ENCODE measurements around the gene CHTF8.
A peak's percentile ranks its signal among the peaks of the same experiment; 100 is the strongest.

The CHTF8 gene

DNA sequence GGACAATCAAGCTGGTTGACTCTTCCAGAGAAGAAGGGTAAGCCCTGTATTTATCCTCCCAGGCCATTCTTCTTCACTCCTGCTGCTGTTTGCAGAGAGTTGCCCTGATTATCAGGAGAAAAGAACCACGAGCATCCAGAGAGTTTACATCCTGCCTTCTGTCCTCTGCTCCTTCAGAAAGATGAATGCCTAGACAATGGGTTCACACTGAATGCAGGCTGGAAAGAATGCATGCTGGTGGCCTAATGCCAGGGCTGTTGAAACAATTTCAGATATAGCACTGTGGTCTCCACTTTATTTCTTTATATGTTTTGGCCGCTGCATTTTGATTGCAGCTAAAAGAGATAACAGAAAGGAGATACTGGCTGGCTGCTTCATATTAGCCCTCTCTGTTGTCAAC, 48.1 kb downstream of the CHTF8 start:
- DNase-seq (ENCODE audit: low spot score): no peak

DNA sequence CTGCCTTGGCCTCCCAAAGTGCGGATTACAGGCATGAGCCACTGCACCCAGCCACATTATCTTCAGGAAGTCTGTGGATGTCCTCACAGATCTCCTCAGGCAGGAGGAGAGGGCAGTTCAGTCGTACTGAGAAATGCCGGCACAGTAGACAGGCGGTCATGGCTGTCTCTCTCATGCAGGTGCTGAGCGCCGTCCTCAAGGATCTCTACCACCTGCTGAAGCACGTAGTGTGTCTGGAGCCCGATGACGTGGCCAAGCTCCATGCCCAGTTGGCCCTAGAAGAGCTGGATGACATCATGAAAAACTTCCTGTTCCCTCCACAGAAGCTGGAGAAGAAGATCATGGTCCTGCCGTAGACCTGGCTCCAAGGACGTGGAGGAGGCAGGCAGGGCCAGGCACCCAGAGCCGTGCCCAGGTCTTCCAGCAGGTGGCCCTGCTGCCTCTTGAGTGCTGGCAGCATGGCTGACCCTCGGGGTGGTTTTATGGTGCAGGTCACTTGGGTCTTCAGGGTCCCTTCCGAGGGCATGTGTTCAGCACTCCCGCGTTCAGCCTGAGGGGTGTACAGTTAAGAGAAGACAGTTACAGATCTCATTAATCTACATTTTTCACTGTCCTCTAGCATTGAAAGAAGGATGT, 49.0 kb downstream of the CHTF8 start:
- DNase-seq (ENCODE audit: low spot score): no peak

DNA sequence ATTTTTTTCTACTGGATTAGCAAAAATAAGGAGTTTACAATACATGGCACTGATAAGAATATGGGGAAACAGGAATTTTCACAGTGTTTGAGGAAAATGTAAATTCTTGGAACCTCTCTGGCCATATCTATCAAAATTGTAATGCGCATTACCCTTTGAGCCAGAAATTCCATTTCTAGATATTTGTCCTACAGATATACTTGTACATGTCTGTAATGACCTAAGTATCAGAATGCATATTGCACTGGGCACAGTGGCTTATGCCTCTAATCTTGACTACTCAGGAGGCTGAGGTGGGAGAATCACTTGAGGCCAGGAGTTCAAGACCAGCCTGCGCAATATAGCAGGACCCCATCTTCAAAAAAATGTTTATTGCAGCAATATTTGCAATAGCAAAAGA, 52.7 kb downstream of the CHTF8 start:
- no peak for DNase-seq (ENCODE audit: low spot score)

DNA sequence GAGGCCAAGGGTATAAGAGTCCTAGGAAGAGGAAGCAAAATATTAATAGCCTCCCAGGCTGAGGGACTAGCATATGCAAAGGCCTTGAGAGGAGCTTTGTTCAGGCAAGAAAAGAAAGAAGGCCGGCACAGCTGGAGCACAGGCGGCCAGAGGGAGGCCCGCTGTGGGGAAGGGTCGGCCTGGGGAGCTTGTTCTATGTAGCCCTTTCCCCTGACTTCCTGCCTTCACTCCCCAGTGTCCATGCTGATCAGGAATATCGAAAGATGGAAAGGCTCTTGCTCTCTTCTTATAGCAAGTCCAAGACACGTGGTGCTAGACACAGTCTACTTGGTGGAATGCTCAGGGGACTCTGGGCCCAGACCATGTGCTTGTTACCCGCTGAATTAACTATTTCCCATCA, 54.3 kb downstream of the CHTF8 start:
- peak; percentile 61 for DNase-seq (ENCODE audit: low spot score)

DNA sequence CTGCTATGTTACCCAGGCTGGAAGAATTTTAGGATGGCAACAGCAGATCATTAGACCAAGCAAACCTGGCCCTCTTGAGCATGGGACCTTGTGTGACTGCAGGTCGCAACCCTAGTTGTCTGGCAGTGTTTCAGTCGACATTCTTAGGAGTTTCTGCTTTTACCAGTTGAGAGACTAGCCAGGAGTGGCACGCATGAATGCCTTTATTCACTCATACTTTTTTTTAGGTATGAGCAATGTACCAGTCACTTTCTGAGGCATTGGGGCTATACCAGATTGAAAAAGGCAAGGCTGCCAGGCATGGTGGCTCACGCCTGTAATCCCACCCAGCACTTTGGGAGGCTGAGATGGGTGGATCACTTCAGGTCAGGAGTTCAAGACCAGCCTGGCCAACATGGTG, 55.1 kb downstream of the CHTF8 start:
- DNase-seq (ENCODE audit: low spot score): no peak

DNA sequence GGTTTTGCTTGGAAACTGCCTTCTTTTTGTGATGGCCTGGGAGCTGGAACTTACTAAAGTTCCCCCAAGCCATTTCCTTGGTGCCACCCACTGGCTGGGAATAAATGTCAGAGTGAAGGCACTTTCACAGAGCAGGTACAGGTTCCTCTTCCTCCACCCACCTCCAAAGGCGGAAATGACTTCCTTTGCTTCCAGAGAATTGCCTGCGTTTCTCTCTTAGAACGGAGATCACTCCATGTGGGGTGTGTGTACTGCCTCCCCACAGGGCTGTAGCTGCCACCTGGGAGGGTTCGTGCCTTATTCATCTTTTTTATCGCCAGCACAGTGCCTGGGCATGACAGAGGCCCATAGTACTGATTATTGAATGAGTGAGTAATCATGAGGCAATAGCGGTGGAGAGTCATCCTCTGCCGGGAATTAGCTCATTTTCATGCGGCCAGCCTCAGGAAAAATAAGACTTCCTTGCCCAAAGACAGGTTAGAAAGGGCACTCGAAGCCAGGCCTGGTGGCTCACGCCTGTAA, 59.1 kb downstream of the CHTF8 start:
- no peak for DNase-seq (ENCODE audit: low spot score)

DNA sequence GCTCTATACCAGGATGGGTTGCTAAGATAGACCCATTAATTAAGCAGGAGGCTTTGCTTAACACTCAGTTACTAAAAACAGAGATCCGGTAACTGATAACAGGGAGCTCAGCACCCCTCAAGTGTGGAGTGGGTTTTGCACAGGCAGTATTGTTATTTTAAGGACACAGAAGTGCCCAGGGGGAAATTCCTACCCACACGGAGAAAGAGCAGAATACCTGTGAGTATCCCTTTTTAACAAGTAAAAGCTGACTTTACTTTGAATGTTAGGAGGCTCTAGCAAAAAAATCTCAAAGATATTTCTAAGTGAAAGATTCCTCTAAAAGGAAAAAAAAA, 59.8 kb downstream of the CHTF8 start:
- DNase-seq (ENCODE audit: low spot score): no peak

DNA sequence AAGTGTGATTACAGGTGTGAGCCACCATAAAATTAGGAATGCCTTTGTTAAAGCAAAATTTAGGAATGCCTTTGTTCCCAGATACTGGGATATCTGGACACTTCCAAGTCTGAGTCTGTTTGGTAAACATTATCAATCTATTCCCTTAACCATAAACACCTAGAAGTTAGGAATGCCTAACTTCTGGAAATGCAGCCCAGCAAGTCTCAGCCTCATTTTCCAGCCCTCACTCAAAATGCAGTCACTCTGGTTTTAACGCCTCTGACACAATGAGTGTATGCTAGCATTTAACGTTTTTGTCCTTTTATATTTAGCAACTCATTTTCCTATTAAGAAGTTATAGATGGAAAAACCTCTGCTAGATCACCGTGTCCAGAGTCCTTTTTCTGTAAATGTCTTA, 61.4 kb downstream of the CHTF8 start:
- DNase-seq (ENCODE audit: low spot score): no peak

DNA sequence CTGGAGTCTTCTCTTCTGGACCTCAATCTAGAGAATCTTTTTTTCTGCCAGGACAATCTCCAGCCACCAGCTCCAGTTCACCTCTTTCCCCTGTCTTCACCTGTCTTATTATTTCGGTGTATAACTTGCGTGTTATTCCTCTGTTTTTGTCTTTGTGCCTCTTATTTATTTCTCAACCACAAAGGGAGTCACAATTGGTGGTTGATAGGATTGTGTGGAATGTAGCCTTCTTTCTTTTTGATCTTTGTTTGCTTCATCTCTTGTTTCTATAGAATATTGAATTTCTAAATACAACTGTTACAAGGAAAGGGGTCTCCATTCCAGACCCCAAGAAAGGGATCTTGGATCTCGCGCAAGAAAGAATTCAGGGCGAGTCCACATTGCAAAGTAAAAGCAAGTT, 62.9 kb downstream of the CHTF8 start:
- no peak for DNase-seq (ENCODE audit: low spot score)

Data from iPS-NIHi11 (cell line).